HepG2 (cell line): ENCODE data around the gene MADCAM1. TPM values are rescaled to one million over a fixed set of nuclear protein-coding genes. Genes with fewer than 3 reads are reported as not detected.

Source experiments
- ATAC-seq: fragments of 200-7000 bp; cut with Tn5 transposase; 3 replicates; pipeline ENCODE4 v1.9.1; 2020; ENCODE audit warnings: mild to moderate bottlenecking, moderate library complexity
- BruUV-seq: library from RNA; stranded (reverse); fragments of 400-500 nt; replicated peaks from 2 replicates; lab custom pipeline; 2021; lab: Mats Ljungman, UMichigan
- CTCF ChIA-PET: fragments of 300-600 bp; formaldehyde crosslinking; extraction: SDS; loops from one replicate; lab custom pipeline; 2021; ENCODE audit warnings: low total read pairs, inconsistent platforms, low intra/inter-chr PET ratio; lab: Yijun Ruan, JAX
- POLR2A ChIA-PET: fragments of 350-600 bp; sonication (Branson Sonifier 250); formaldehyde crosslinking; loops from one replicate; lab custom pipeline; 2020; ENCODE audit warnings: antibody characterized with exemption, inconsistent platforms; lab: Yijun Ruan, JAX
- DNase-seq: peaks from one replicate; pipeline ENCODE4 v3.0.0-alpha.2; 2015; ENCODE audit warnings: low spot score
- FAIRE-seq: peaks from 3 replicates; lab custom pipeline; 2011; peaks lifted over from hg19 to GRCh38; lab: Jason Lieb, UNC
- H2AFZ ChIP-seq: one replicate; pipeline ENCODE4 v1.6.1; 2011; ENCODE audit warnings: low read length, inconsistent platforms
- H3K27ac ChIP-seq: fragments of 300-600 bp; 3 replicates; pipeline ENCODE4 v1.8.0; 2011; ENCODE audit warnings: mixed run types, mild to moderate bottlenecking, mixed read lengths, low read length, inconsistent platforms; ENCODE audit not compliant: insufficient read depth; ENCODE audit errors: extremely low read length
- H3K27me3 ChIP-seq, 2 experiments: fragments of 200-600 bp in 1 of 2; 2 replicates in 1 of 2; 3 replicates in 1 of 2; pipeline versions ENCODE4 v1.6.0 to v1.8.0; 2011; ENCODE audit warnings: low read length in 2 of 2, mild to moderate bottlenecking in 2 of 2, moderate library complexity in 2 of 2, inconsistent platforms in 1 of 2; ENCODE audit not compliant: insufficient read depth in 2 of 2, control insufficient read depth in 1 of 2
- H3K36me3 ChIP-seq, 2 experiments: fragments of 200-600 bp in 1 of 2; replicated peaks in 1 of 2; 2 replicates in 1 of 2; 3 replicates in 1 of 2; pipeline versions ENCODE4 v1.5.1 to v1.8.0; 2011; ENCODE audit warnings: low read length in 2 of 2, inconsistent platforms in 1 of 2; ENCODE audit not compliant: insufficient read depth in 2 of 2, control insufficient read depth in 1 of 2
- H3K4me1 ChIP-seq: 2 replicates; pipeline ENCODE4 v1.5.1; 2012; ENCODE audit warnings: low read length, inconsistent platforms; ENCODE audit not compliant: insufficient read depth
- H3K4me2 ChIP-seq: 2 replicates; pipeline ENCODE4 v1.6.0; 2011; ENCODE audit warnings: low read depth, low read length, inconsistent platforms
- H3K4me3 ChIP-seq, 3 experiments: fragments of 200-600 bp in 1 of 3; sonication (generic), shearing (Covaris generic) in 1 of 3; replicated peaks in 1 of 3; 2 replicates each; pipeline ENCODE4 v1.5.1; 2011 to 2016; ENCODE audit warnings: low read length in 3 of 3, inconsistent platforms in 2 of 3, low read depth in 2 of 3, mild to moderate bottlenecking in 2 of 3, control low read depth in 1 of 3, mixed read lengths in 1 of 3; ENCODE audit not compliant: insufficient read depth in 1 of 3
- H3K79me2 ChIP-seq: one replicate; pipeline ENCODE4 v1.6.1; 2011; ENCODE audit warnings: low read length, inconsistent platforms; ENCODE audit not compliant: insufficient read depth
- H3K9ac ChIP-seq: 2 replicates; pipeline ENCODE4 v1.6.0; 2011; ENCODE audit warnings: mild to moderate bottlenecking, low read depth, low read length, inconsistent platforms; ENCODE audit not compliant: insufficient read depth
- H3K9me3 ChIP-seq: 2 replicates; pipeline ENCODE4 v1.5.1; 2012; ENCODE audit warnings: mild to moderate bottlenecking, low read length
- H4K20me1 ChIP-seq: 2 replicates; pipeline ENCODE4 v1.6.0; 2011; ENCODE audit warnings: inconsistent platforms, mild to moderate bottlenecking, low read length, moderate library complexity; ENCODE audit not compliant: insufficient read depth
- FOXA1 ChIP-seq, 2 experiments: fragments of 450-650 bp in 1 of 2; sonication (generic) in 1 of 2; formaldehyde crosslinking in 1 of 2; IDR thresholded peaks; 2 replicates each; pipeline versions ENCODE4 v1.4.0 to v1.6.1; 2016 to 2020; ENCODE audit warnings: missing genetic modification reagents in 1 of 2
- GABPA ChIP-seq, 2 experiments: IDR thresholded peaks; 2 replicates each; pipeline ENCODE4 v1.6.1; 2011 to 2016; ENCODE audit warnings: low read depth in 2 of 2, low read length in 1 of 2, missing biosample characterization in 1 of 2, missing genetic modification characterization in 1 of 2
- KDM5B ChIP-seq: sonication (generic); formaldehyde crosslinking; IDR thresholded peaks from 2 replicates; pipeline ENCODE4 v1.4.0; 2020; ENCODE audit warnings: missing genetic modification reagents, mild to moderate bottlenecking, borderline replicate concordance
- NR1H2 ChIP-seq: sonication (generic); formaldehyde crosslinking; IDR thresholded peaks from 2 replicates; pipeline ENCODE4 v1.8.1; 2022; ENCODE audit warnings: low read depth, missing genetic modification reagents, borderline replicate concordance
- SALL1 ChIP-seq: sonication (generic); formaldehyde crosslinking; IDR thresholded peaks from 2 replicates; pipeline ENCODE4 v1.8.0; 2022; ENCODE audit warnings: mild to moderate bottlenecking, missing genetic modification reagents
- ZNF143 ChIP-seq: sonication (generic); formaldehyde crosslinking; IDR thresholded peaks from 2 replicates; pipeline ENCODE4 v1.4.0; 2020; ENCODE audit warnings: missing genetic modification reagents
- ZNF597 ChIP-seq: sonication (generic); formaldehyde crosslinking; IDR thresholded peaks from 2 replicates; pipeline ENCODE4 v1.5.0; 2020; ENCODE audit warnings: missing genetic modification reagents
- ZNF737 ChIP-seq: sonication (generic); formaldehyde crosslinking; IDR thresholded peaks from 2 replicates; pipeline ENCODE4 v1.5.0; 2020; ENCODE audit warnings: missing genetic modification reagents, mild to moderate bottlenecking, borderline replicate concordance
- WGBS: methylation state at CpG from one replicate; pipeline ENCODE4 v1.1.6; 2017; ENCODE audit warnings: low lambda C conversion rate; 5-methylcytosine and 5-hydroxymethylcytosine counted together
- in situ Hi-C: cut with HindIII; loops from 2 replicates; pipeline ENCODE4 v1.10.0; 2017; ENCODE audit warnings: low pct_unique_long_range_greater_than_20kb; ENCODE audit not compliant: extremely low pct_ligation_motif_present
- intact Hi-C: fragments of 100-400 bp; cut with micrococcal nuclease; formaldehyde crosslinking; loops from one replicate; pipeline ENCODE4 v1.10.0; 2022; ENCODE audit not compliant: unreplicated experiment
- polyA plus RNA-seq, 8 experiments: library from polyadenylated mRNA; depleted of rRNA in 3 of 8; stranded (reverse) in 7 of 8; unstranded in 1 of 8; fragments of >200 nt; fragmentation: Illumina TruSeq in 4 of 8; extraction: Trizol in 4 of 8; gene quantifications; 2 replicates each; pipeline versions ENCODE4 v1.2.1 to v1.2.3, GENCODE V29; 2011 to 2016; ENCODE audit warnings: low read depth in 4 of 8, missing spikeins in 1 of 8, mixed read lengths in 1 of 8; ENCODE audit not compliant: insufficient read depth in 1 of 8
- total RNA-seq, 5 experiments: library from RNA; depleted of rRNA; stranded (reverse); fragments of >200 nt; fragmentation: Illumina TruSeq; extraction: Trizol; gene quantifications; 2 replicates each; pipeline ENCODE4 v1.2.3, GENCODE V29; 2016; ENCODE audit warnings: low read depth in 1 of 5
- TF ChIP-seq, protein P1 (sequence below): sonication (generic); formaldehyde crosslinking; IDR thresholded peaks from 2 replicates; pipeline ENCODE4 v1.5.1; 2020; ENCODE audit warnings: mild to moderate bottlenecking, missing genetic modification reagents, moderate library complexity

The MADCAM1 gene
- total and polyA plus RNA-seq, 2 of the 13 experiments (the other 11 are each of a cell fraction or from before 2014, with no cell fraction given), result 0.29 to 0.33 TPM

DNA sequence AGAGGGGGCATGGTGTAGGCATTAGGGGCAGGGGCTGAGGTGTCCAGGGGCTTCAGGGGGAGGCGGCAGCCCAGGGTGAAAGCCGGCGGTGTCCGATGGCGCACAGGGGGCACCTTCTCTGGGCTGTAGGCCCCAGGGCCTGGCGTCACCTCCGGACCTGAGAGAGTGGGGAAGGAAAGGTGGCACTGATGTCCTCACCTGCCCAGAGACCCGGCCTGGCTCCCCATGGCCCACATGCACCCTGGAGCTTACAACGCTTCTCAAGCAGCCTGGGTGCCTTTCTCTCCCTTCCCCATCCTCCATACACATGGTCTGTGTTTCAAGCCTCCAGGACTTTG lies 32.1 kb upstream of the MADCAM1 start:
- 0 out of 2 replicates have a peak overlapping the region, but pooled peaks have one; percentile 8 for H3K9ac ChIP-seq
- ATAC-seq (no peak), DNase-seq (no peak), FAIRE-seq (no peak)
- H3K9me3 ChIP-seq, result no peaks in the 10 kb centered on the region
- WGBS, result 62% methylated on average over 5 of the region's 9 CpGs
- ChIA-PET POLR2A (no interaction called here), CTCF (no interaction called here)
- H4K20me1 ChIP-seq, result no peaks in the 10 kb centered on the region; the same call in 1 of the 2 replicates
- no peak overlapping the region for H3K4me2 ChIP-seq
- no peak overlapping the region for H2AFZ ChIP-seq
- BruUV-seq, result no TSS peak
- H3K79me2 ChIP-seq, result no peaks in the 10 kb centered on the region
- no peak overlapping the region for H3K27ac ChIP-seq
- intact Hi-C loops (no loop called here), in situ Hi-C loops (no loop called here)
- H3K4me3 ChIP-seq, result no peak overlapping the region; a peak in 1 of 6 replicates
- H3K36me3 ChIP-seq, result no peaks in the 10 kb centered on the region
- peaks cover 33% of the 10 kb centered on the region for H3K4me1 ChIP-seq
- peaks cover 1 to 5% of the 10 kb centered on the region in 2 experiments; a peak in 2 of 5 replicates for H3K27me3 ChIP-seq
- TF ChIP-seq SALL1 (CRISPR knock-in tag), result 0 out of 2 replicates have a peak, but pooled peaks have one; percentile 16
- TF ChIP-seq GABPA (IDR thresholded peaks at IDR 0.05; ENCODE audit: low read depth, low read length), result no peak
- TF ChIP-seq GABPA (CRISPR knock-in tag; IDR thresholded peaks at IDR 0.05; ENCODE audit: low read depth), result no peak
- TF ChIP-seq, protein P1, sequence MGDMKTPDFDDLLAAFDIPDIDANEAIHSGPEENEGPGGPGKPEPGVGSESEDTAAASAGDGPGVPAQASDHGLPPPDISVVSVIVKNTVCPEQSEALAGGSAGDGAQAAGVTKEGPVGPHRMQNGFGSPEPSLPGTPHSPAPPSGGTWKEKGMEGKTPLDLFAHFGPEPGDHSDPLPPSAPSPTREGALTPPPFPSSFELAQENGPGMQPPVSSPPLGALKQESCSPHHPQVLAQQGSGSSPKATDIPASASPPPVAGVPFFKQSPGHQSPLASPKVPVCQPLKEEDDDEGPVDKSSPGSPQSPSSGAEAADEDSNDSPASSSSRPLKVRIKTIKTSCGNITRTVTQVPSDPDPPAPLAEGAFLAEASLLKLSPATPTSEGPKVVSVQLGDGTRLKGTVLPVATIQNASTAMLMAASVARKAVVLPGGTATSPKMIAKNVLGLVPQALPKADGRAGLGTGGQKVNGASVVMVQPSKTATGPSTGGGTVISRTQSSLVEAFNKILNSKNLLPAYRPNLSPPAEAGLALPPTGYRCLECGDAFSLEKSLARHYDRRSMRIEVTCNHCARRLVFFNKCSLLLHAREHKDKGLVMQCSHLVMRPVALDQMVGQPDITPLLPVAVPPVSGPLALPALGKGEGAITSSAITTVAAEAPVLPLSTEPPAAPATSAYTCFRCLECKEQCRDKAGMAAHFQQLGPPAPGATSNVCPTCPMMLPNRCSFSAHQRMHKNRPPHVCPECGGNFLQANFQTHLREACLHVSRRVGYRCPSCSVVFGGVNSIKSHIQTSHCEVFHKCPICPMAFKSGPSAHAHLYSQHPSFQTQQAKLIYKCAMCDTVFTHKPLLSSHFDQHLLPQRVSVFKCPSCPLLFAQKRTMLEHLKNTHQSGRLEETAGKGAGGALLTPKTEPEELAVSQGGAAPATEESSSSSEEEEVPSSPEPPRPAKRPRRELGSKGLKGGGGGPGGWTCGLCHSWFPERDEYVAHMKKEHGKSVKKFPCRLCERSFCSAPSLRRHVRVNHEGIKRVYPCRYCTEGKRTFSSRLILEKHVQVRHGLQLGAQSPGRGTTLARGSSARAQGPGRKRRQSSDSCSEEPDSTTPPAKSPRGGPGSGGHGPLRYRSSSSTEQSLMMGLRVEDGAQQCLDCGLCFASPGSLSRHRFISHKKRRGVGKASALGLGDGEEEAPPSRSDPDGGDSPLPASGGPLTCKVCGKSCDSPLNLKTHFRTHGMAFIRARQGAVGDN (CRISPR knock-in tag), result peak; percentile 46
- 0 out of 2 replicates have a peak, but pooled peaks have one; percentile 6 for TF ChIP-seq KDM5B (CRISPR knock-in tag)
- TF ChIP-seq ZNF597 (CRISPR knock-in tag), result no peak
- no peak for TF ChIP-seq NR1H2 (CRISPR knock-in tag)
- TF ChIP-seq FOXA1 (IDR thresholded peaks at IDR 0.05), result no peak
- TF ChIP-seq FOXA1 (CRISPR knock-in tag; IDR thresholded peaks at IDR 0.05), result no peak
- no peak for TF ChIP-seq ZNF143
- no peak for TF ChIP-seq ZNF737 (CRISPR knock-in tag)
